HG02678 (cell line): ENCODE data around the gene EIF2S2.
"Not testable (repeated sequence)": the region's sequence is repeated elsewhere in the genome, so short reads cannot be mapped to it uniquely, and the experiment has no call there.

ENCODE experiments used
- ATAC-seq: cut with Tn5 transposase; IDR thresholded peaks from one replicate; pipeline ENCODE4 v1.9.1; 2021; ENCODE audit warnings: mild to moderate bottlenecking, moderate library complexity; ENCODE audit not compliant: unreplicated experiment

EIF2S2 gene, protein sequence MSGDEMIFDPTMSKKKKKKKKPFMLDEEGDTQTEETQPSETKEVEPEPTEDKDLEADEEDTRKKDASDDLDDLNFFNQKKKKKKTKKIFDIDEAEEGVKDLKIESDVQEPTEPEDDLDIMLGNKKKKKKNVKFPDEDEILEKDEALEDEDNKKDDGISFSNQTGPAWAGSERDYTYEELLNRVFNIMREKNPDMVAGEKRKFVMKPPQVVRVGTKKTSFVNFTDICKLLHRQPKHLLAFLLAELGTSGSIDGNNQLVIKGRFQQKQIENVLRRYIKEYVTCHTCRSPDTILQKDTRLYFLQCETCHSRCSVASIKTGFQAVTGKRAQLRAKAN

DNA sequence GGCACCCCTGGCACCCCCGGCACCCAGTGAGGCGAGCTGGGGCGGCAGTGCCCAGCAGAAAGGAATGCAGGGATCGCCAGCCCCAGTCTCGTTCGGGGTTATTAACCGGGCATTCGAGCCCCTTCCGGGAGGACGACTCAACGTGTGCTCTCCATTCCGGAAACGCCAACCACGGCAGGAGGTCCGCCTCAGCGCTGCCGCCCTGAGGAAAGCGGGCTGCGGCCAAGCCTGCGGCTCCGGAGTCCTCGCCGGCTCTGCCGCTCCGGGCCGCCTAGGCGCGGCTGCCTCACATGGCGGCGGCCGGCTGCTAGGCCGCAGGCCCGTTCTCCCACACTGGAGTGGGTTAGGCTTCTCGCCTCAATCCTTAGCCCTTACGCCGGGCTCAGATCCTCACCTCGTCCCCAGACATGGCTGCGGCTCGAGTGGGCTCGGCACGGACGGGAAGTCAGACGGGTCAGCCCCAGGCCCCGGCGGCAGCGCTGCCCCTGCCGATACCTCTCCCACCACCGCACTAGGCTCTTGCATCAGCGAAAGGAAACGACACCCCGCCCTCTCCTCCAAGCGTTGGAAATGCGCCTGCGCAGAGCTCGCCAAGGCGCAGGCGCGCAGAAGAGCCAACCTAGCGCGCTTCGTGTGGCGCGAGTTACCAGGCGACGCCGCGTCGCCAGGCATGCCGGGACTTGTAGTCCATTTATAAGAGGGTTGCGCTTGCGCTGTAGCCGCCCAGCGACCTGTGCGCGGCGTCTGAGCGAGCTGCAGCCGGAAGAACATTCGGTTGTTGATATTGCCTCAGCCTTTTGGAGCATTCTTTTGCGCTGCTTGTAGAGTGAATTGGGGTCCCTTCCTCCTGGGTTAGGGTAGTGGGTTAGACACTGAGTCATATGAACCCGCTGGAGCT lies at the start of gene EIF2S2:
TSS of gene EIF2S2 (minus strand) at position 542 of the 898 bp plus-strand sequence. CDS start at position 409, 133 bp downstream.
- peak; percentile 90 for ATAC-seq

DNA sequence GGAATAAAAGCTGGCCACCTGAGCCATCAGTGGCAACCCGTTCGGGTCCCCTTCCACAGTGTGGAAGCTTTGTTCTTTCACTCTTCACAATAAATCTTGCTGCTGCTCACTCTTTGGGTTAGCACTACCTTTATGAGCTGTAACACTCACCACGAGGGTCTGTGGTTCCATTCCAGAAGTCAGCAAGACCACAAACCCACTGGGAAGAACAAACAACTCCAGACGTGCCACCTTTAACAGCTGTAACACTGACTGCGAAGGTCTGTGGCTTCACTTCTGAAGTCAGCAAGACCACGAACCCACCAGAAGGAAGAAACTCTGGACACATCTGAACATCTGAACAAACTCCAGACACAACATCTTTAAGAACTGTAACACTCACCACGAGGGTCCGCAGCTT lies 45.7 kb upstream of the EIF2S2 start:
- not testable (repeated sequence) for ATAC-seq

DNA sequence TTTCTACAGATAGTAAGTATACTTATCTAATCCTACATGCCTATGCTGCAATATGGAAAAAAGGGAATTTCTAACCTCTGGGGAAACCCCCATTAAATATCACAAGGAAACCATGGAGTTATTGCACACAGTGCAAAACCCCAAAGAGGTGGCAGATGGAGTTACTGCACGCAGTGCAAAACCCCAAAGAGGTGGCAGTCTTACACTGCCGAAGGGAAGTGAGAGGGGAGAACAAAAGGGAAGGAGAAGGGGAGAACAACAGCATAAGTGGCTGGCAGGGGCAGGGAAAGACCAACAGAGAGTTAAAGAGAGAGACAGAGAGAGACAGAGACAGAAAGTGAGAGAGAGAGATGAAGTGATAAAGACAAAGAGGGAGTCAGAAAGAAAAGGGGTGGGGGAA lies 43.8 kb upstream of the EIF2S2 start:
- no peak for ATAC-seq

DNA sequence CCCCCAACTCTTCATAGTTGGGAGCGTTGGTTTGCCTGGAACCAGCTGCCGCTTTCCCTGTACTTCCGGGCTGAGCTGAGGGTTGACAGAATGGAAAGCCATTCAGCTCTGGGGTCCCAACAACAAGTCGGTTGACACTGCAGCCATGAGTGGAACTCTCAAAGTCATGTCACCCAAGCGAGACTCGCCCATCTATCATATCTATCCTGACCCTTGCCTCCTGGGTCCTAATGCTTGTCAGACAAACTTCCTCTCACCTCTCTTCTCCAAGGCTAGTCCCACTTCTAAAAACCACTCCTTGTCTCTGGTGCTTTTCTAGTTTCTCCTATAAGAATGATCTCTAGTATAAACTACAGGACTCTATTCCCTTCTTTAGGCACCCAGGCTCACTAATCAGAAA lies 41.1 kb upstream of the EIF2S2 start:
- ATAC-seq, result not testable (repeated sequence)

DNA sequence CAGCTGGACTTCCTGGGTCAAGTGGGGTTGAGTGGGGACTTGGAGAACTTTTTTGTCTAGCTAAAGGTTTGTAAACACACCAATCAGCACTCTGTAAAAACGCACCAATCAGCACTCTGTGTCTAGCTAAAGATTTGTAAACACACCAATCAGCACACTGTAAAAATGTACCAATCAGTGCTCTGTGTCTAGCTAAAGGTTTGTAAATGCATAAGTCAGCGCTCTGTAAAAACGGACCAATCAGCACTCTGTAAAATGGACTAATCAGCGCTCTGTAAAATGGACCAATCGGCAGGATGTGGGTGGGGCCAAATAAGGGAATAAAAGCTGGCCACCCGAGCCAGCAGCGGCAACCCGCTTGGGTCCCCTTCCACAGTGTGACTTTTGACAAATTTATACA lies 40.0 kb upstream of the EIF2S2 start:
- not testable (repeated sequence) for ATAC-seq

DNA sequence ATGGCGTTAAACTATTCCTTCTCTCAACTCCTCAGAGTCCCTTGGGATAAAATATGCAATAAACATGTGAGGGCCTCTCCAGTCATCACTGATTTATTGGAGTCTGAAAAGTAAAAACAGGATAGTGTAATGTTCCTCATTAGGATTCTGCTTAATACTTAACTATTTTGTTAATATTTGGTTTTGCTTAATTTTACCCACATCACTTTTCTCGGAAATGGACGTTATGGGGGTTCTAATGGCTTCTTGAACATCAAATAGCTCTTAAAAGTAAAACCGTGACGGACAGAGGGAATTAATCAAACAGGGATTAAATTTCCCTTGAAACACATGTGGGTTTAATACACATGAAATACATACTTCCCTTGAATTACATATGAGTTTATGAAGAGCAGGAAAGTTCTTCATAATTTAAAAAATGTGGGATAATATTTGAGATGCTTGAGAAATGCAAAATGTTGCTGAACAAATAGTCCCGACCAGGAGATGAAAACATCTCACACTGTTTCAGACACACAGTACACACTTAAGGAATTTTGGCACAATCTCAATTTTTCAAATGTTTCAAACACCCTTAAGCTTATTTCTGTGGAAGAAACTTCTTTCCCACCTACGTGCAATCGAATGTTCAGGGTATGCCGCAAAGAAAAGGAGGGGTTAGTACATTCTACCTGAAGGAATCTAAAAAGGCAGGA lies 38.4 kb upstream of the EIF2S2 start:
- no peak for ATAC-seq

DNA sequence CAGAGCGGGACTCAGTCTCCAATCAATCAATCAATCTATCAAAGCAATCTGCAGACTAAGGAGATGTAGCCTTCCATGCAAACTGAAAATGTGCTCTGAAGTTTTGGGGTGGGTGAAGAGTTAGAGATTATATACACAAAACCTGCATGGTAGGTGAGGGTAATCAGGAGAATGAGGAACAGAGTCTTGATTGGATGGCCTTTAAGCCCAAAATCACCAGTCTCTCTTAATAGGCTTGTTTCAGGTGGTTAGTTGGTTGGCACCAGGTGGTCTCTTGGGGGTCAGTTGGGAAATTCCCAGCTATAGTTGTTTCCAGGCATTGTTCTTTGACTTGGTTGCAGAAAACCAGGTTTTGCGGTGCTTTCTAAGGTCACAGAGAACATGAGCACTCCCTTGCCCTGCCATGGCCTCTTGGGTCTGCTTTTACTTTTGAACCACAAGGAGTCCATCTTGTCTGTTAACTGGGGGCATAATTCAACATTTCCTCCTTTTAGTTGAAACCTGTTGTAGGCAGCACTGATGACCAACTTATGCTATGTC lies 33.3 kb upstream of the EIF2S2 start:
- ATAC-seq, result no peak

DNA sequence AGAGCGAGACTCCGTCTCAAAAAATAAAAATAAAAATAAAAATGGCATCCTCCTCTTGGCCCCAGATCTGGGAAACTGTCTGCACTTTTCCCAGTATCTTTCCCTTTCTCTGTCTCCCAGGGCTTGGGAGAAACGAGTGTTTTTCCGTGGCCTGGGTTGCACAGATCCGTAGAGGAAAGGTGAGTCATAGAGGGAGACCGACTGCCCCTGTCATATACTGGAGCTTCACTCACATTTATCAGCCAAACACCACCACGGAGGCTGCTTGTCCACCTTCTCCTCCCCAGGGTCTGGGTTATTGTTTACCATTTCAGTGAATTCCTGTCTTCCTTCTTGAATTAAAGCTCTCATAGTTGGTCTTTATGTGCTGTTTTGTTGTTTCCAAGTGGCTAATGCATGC lies 31.9 kb upstream of the EIF2S2 start:
- ATAC-seq, result no peak

DNA sequence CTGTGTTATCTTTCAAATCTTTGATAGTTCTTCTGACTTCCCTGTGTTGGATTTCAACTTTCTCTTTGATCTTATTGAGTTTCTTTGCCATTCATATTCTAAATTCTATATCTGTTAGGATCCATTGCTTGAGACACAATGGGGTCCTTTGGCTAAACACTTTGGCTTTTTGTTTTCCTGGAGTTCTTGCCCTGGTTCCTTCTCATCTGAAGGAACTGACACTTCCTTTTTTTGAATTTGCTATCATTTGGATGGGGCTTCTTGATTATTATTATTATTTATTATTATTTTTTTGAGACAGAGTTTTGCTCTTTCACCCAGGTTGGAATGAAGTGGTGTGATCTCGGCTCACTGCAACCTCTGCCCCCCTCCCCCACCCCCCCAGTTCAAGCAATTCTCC lies 30.1 kb upstream of the EIF2S2 start:
- ATAC-seq, result no peak

DNA sequence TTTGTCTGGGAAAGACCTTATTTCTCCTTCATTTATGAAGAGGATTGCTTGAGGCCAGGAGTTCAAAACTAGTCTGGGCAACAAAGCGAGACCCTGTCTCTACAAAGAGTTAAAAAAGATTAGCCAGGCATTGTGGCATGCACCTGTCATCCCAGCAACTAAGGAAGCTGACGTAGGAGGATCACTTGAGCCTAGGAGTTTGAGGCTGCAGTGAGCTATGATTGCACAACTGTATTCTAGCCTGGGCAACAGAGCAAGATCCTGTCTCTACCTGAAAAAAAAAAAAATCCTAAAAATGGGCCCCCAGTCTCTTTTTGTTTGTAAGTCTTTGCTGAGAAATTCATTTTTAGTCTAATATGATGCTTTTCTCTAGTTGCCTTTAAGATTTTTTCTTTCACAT lies 29.2 kb upstream of the EIF2S2 start:
- no peak for ATAC-seq

DNA sequence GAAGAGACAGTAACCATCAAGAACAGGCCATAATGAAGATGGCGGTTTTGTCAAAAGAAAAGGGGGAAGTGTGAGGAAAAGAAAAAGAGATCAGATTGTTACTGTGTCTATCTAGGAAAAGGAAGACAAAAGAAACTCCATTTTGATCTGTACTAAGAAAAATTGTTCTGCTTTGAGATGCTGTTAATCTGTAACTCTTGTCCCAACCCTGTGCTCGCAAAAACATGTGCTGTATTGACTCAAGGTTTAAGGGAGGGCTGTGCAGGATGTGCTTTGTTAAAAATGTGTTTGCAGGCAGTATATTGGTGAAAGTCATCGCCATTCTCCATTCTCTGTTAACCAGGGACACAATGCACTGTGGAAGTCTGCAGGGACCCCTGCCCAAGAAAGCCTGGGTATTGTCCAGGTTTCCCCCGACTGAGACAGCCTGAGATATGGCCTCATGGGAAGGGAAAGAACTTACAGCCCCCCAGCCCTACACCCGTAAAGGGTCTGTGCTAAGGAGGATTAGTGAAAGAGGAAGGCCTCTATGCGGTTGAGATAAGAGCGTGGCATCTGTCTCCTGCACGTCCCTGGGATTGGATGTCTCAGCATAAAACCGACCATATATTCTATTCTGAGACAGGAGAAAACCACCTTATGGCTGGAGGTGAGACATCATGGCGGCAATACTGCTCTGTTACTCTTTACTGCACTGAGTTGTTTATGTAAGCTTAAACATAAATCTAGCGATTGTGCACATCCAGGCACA lies 23.7 kb upstream of the EIF2S2 start:
- not testable (repeated sequence) for ATAC-seq

DNA sequence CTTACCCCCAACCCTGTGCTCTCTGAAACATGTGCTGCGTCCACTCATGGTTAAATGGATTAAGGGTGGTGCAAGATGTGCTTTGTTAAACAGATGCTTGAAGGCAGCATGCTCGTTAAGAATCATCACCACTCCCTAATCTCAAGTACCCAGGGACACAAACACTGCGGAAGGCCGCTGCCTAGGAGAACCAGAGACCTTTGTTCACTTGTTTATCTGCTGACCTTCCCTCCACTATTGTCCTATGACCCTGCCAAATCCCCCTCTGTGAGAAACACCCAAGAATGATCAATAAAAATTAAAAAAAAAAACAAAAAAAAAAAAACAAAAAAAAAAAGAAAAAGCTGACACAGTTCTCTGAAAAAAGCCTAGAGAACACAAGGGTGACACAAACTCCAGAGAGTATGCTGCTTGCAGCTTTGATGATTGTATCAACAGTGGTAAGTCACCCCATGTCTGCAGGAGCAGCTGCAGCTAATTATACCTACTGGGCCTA lies 21.4 kb upstream of the EIF2S2 start:
- ATAC-seq, result not testable (repeated sequence)

DNA sequence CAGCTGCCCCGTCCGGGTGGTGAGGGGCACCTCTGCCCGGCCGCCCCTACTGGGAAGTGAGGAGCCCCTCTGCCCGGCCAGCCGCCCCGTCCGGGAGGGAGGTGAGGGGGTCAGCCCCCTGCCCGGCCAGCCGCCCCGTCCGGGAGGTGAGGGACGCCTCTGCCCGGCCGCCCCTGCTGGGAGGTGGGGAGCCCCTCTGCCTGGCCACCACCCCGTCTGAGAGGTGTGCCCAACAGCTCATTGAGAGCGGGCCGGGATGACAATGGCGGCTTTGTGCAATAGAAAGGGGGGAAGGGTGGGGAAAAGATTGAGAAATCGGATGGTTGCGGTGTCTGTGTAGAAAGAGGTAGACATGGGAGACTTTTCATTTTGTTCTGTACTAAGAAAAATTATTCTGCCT lies 20.9 kb upstream of the EIF2S2 start:
- ATAC-seq, result not testable (repeated sequence)

DNA sequence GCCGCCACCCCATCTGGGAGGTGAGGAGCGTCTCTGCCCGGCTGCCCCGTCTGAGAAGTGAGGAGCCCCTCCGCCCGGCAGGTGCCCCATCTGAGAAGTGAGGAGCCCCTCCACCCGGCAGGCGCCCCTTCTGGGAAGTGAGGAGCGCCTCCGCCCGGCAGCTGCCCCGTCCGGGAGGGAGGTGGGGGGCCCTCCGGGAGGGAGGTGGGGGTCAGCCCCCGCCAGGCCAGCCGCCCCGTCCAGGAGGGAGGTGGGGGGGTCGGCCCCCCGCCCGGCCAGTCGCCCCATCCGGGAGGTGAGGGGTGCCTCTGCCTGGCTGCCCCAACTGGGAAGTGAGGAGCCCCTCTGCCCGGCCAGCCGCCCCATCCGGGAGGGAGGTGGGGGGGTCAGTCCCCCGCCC lies 20.4 kb upstream of the EIF2S2 start:
- not testable (repeated sequence) for ATAC-seq

DNA sequence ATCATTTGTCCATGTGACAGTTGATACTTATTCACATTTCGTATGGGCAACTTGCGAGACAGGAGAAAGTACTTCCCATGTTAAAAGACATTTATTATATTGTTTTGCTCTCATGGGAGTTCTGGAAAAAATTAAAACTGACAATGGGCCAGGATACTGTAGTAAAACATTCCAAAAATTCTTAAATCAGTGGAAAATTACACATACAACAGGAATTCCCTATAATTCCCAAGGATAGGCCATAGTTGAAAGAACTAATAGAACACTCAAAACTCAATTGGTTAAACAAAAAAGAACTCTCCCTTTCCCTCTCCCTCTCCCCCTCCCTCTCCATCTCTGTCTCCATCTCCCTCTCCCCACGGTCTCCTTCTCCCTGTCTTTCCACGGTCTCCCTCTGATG lies 19.4 kb upstream of the EIF2S2 start:
- no peak for ATAC-seq

DNA sequence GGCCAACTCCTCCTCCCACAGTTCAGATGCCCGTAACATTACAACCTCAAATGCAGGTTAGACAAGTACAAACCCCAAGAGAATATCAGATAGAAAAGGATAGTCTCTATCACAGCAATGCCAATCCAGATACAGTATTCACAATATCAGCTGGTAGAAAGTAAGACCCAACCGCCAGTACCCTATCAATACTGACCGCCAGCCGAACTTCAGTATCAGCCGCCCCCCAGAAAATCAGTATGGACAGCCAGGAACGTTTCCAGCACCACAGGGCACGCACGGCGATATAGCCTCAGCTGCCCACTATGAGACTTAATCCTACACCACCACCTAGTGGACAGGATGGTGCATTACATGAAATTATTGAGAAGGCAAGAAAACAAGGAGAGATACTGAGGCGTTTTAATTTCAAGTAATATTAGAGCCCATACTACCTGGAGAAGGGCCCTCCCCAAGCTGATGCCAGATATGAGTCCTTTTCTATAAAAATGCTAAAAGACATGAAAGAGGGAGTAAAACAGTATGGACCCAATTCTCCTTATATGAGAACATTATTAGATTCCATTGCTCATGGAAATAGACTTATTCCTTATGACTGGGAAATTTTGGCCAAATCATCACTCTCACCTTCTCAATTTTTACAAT lies 17.6 kb upstream of the EIF2S2 start:
- ATAC-seq, result no peak

DNA sequence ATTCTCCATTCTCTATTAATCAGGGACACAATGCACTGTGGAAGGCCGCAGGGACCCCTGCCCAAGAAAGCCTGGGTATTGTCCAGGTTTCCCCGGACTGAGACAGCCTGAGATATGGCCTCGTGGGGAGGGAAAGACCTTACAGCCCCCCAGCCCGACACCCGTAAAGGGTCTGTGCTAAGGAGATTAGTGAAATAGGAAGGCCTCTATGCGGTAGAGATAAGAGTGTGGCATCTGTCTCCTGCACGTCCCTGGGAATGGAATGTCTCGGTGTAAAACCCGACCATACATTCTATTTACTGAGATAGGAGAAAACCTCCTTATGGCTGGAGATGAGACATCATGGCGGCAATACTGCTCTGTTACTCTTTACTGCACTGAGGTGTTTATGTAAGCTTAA lies 15.7 kb upstream of the EIF2S2 start:
- ATAC-seq, result no peak

DNA sequence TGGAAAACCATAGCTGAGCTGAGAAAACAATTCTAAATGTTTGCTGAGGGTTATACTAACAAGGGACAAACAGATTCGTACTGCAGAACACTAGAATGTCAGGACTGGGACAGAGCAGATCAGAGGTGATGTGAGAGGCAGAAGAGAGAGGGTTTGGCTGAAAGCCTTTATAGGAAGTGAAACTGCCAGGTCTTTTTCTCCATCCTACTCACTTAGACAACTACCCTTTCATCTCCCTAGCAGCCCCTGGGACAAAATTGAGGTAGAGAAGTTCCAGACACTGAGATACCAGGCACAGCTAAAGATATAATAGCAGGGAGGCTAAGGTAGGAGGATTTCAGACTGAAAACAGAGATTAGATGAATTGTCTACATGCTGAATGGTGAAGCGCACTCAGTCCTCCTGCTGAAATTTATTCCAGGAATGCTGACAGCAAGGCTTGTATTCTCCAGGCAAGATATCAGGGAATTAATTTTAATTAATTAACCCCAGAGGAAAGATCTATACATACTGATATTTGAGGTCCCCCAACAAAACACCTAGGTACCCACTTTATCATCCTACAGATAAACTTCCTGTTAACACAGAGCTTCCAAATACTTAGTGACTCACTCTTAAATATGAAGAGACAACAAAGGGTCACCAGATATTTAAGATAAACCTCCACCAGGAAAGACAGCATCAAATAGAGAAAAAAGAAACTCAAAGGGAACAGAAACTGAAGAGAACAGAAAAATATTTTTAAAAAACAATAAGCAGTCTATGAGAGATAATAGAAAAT lies 12.6 kb upstream of the EIF2S2 start:
- peak; percentile 74 for ATAC-seq

DNA sequence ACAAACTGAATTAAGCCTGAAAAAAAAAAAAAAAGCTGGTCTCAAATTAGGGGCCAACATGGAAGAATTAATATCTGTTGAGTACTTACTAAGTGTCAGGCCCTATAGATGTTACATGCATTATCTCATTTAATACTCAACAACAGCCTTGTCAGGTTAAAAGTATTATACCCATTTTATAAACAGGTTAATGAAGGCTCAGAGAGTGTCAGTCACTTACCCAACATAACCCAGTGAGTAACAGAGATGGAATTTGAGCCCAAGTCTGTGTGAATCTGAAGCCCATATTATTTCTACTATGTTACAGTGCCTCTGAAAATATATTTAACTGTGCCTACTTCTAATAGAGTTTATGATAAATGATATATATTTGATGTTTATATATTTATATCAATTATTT lies 11.3 kb upstream of the EIF2S2 start:
- no peak for ATAC-seq
